CD4-positive, alpha-beta T cell treated with Interleukin-12 subunit alpha and Interleukin-12 subunit beta, for 1 hour (primary cell): ENCODE results near the gene FOSB.
A peak's percentile ranks its signal among the peaks of the same experiment; 100 is the strongest.
"Not testable (repeated sequence)": the region's sequence is repeated elsewhere in the genome, so short reads cannot be mapped to it uniquely, and the experiment has no call there.

ENCODE experiments used
- DNase-seq: peaks from one replicate; pipeline ENCODE4 v3.0.0-alpha.2; 2020

Gene FOSB

GRCh38 chr19:45506989-45507871 lies 39.4 kb downstream of the FOSB start, which contains the start of gene VASP:
VASP (plus strand) TSS chr19:45507479; CDS start chr19:45507772, 293 bp downstream.
- DNase-seq, result peak; percentile 91

- DNase-seq, result no peak
Measured at GRCh38 chr19:45507872-45508416, 40.1 kb downstream of the FOSB start.

DNA sequence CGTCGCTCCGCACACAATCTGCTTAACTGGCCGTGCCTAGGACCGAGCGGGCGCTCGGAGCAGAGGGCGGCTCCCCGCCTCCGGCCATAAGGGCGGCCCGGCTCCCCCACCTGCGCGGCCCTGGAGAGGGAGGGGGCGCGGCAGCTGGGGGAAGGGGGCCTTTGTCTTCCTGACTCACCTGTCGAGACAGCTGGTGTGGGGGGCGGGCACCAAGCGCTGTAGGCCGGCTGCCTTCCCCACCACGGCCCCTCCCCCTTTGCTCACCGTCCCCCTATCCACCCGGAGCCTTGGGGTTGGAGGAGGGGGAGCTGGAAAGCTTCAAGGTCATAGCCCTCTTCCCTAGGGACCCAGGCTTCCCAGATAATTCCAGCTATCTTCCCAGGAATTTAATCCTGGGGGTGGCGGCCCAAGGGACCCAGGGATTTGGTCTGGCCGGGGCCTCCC lies 40.6 kb downstream of the FOSB start:
- DNase-seq, result peak; percentile 46

DNA sequence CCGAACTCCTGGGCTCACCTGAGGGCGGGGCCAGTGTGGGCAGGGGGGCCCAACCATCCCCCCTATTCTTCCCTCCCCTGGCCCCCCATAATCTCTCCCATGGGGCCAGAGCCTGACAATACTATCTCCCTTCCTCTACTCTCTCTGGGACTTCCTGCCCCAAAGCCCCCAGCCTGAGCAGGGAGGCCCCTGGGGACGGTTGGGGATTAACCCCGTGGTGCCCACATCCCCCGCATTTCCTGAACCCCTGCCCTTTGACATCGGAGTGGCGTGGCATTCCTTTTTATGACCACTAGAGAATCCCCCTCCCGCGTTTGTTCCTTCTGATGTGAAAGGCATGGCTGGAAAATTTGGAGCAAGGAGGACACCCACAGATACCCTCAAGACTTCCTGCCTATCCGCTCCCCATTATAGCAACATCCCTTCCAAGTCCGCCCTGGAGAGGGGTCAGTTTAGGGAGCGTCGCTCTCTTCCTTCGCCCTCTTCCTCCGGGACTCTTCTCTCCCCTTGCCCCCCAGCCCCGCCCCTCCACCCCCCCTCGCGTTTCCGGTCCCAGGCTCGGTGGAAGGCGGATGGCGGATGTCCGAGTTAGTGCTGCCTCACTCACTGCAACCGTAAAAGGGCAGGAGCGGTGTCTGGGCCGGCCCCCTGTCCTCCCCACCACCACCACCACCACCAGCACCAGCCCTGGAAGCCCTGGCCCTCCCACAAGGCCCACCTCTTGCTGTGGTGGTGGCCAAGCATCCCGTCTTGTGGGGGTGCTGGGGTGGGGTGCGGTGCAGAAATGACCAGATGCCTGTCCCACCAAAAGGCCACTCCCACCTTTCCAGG lies 41.3 kb downstream of the FOSB start:
- DNase-seq, result peak; percentile 55

GRCh38 chr19:45509692-45510015 lies 41.9 kb downstream of the FOSB start:
- no peak for DNase-seq

- DNase-seq, result not testable (repeated sequence)
Measured at GRCh38 chr19:45510352-45510751, 42.6 kb downstream of the FOSB start.

GRCh38 chr19:45511074-45511473 lies 43.3 kb downstream of the FOSB start:
- no peak for DNase-seq

DNA sequence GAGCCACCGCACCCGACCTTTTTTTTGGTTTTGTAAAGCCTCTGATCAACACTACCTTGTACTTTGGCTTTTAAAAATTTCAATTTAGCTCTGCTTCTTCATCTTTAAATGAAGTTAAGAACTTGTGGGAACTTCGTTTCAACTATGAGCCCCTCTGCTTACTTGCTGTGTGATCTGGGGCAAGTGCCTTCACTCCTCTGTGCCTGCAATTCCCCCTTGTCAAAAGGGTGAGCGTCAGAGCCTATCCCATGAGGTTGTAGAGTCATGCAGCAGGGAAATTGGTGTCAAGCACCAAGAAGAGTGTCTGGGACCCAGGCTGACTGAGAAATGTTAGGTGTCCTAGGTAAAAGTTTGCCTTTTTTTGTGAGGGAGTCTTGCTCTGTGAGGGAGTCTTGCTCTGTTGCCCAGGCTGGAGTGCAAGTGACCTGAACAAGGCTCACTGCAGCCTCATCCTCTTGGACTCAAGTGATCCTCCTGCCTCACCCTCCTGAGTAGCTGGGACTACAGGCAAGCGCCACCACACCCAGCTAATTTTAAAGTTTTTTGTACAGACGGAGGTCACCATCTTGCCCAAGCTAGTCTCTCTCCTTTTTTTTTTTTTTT lies 45.2 kb downstream of the FOSB start:
- no peak for DNase-seq

DNA sequence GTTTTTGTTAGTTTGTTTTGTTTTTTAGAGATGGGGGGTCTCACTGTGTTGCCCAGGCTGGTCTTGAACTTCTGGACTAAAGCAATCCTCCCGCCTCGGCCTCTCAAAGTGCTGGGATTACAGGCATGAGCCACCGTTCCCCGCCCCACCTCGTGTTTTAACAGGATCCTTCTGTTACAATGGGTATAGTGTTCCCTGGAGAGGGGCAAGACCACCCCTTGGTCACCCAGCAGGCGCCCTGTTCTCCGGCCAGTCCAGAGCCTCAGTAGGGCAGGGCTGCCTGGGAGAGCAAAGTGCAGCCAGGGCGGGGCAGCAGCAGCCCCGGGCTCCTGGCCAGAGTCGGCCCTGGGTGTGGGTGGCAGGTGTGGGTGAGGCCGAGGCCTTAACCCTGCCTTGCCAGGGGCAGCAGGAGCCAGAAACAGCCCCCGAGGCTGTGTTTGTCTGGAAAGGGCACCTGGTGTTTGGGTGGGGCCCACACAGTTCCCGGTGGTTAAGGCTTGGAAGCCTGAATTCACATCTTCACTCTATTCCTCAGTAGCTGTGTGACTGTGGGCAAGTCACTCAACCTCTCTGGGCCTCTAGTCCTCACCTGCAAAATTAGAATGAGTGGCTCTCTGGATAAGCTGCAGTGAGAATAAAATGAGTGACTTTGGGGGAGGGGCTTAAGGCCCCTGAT lies 46.7 kb downstream of the FOSB start:
- no peak for DNase-seq

DNA sequence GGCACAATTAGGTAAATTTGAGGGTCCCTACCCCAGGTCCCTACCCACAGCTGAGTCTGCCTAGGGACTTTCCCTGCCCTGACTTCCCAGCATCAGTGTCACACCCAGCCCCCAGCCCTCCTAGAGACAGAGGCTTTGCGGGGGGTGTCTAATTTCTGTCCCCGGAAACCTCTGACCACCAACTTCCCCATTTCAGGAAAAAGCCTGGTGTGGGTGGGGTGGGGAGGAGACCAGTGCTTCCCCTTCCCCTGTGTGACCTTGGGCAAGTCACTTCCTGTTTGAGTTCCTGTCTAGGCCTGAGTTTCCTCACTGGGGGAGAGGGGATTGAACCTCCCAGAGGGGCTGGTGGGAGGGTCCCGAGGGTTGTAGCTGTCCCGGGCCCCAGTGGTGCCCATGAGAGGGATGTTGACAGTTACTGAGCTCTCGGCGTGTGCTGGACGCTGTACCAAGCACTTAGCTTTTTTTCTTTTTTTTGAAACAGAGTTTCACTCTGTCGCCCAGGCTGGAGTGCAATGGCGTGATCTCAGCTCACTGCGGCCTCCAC lies 47.4 kb downstream of the FOSB start:
- DNase-seq, result peak; percentile 58

DNA sequence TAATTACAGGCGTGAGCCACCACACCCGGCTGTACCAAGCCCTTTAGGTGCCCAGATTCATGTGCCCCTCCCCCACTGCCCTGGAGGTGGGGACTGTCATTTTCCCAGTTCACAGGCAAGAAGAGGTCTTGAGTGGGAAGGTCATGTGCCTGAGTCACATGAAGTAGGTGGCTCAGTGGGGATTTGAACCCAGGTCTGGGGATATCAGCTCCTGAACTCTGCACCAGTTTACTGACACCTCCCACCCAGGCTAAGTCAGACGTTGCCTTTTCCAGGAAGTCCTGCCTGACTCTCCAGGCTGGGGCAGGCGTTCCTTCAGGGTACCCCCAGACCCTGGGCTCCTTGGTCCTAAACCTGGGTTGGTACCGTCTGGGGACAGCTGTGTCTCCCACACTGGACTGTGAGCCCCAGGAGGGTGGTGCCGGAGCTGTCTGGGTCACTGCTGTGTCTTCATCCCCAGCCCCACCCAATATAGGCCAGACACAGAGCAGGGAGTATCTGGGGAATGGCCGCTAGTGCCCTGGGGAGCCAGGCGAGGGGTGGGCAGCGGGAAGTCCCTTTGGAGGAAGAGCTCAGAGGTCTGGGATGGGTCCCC lies 48.1 kb downstream of the FOSB start:
- no peak for DNase-seq

GRCh38 chr19:45517238-45517637 lies 49.4 kb downstream of the FOSB start:
- no peak for DNase-seq

GRCh38 chr19:45517641-45518468 lies 50.1 kb downstream of the FOSB start:
- DNase-seq, result no peak

- DNase-seq, result no peak
Measured at GRCh38 chr19:45518469-45518826, 50.7 kb downstream of the FOSB start.

DNA sequence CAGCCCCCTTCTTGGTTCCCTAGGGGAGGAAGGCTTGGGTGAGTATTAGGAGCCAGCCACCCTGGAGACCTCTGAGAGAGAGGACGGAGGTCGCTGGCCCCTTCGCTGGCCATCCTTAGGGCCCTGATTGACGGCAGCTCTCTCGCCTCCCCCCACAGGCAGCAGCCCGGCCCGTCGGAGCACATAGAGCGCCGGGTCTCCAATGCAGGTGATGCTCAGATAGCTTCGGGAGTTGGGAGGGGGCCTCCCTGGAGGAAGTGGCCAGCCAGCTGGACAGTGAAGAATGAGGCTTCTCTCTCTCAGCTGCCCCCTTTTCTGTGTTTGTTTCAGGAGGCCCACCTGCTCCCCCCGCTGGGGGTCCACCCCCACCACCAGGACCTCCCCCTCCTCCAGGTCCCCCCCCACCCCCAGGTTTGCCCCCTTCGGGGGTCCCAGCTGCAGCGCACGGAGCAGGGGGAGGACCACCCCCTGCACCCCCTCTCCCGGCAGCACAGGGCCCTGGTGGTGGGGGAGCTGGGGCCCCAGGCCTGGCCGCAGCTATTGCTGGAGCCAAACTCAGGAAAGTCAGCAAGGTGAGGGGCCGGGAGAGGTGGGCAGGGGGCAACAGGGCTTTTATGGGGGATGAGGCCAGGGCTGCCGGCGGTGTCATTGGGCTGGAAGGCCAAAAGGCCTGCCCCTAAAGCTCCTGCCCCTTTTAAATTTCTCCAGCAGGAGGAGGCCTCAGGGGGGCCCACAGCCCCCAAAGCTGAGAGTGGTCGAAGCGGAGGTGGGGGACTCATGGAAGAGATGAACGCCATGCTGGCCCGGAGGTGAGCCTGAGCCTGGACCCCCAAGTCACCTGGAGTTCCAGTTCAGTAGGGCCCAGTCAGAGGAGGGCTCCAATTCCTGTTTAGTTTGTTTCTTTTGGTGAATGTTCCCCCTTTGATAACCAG lies 54.5 kb downstream of the FOSB start:
- no peak for DNase-seq

DNA sequence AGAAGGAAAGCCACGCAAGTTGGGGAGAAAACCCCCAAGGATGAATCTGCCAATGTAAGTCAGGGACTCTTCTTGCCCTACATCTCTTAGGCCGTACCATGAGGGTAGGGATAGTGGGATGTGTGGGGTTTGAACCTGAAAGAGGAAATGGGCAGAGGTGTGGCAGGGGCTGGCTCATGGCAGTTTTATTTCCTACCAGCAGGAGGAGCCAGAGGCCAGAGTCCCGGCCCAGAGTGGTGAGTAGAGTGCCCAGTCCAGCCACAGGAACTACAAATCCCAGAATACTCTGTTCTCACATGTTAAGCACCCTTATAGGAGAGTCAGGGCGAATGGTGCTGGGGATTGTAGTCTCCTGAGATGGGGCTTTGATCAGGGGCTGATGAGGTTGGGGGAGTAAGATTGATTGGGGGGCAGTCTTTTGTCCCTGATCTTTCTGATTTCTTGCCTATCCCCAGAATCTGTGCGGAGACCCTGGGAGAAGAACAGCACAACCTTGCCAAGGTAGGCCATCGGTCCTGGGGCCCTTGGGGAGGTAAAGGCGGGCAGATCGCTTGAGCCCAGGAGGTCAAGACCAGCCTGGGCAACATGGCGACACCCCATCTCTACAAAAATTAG lies 56.0 kb downstream of the FOSB start:
- DNase-seq, result peak; percentile 88

DNA sequence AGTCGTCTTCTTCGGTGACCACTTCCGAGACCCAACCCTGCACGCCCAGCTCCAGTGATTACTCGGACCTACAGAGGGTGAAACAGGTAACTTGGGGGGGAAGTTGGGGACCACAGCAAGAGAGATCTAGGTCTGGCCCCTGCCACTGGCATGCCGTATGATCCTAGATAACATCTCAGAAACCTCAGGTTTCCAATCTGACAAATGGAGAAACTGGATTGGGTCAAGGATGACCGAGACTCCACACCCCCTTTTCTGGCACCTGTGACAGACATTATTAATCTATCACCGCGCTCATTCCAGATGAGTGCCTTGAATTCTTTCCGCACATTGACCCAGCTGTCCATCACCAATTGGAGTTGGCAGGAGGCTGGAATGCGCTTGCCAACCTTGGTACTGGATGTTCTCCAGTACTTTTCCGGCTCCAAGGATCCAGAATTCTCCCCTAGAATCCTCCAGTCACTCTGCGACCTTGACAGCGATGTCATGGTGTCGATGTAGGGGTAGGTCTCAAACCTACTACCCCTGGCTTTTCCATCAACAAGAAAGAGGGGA lies 56.9 kb downstream of the FOSB start:
- DNase-seq, result no peak
